ENCODE results near the gene ZNF689.
"Not testable (repeated sequence)": the region's sequence is repeated elsewhere in the genome, so short reads cannot be mapped to it uniquely, and the experiment has no call there.

ZNF689 gene

DNA sequence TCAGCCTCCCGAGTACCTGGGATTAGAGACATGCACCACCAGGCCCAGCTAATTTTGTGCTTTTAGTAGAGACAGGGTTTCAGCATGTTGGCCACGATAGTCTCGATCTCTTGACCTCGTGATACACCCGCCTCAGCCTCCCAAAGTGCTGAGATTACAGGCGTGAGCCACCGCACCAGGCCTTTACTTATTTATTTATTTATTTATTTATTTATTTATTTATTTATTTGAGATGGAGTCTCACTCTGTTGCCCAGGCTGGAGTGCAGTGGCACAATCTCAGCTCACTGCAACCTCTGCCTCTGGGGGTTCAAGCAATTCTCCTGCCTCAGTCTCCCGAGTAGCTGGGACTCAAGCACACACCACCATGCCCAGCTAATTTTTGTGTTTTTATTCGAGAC is 19.3 kb downstream of the ZNF689 start:
- not testable (repeated sequence) for DNase-seq

GRCh38 chr16:30589582-30589981 is 20.6 kb downstream of the ZNF689 start:
- not testable (repeated sequence) for DNase-seq

DNA sequence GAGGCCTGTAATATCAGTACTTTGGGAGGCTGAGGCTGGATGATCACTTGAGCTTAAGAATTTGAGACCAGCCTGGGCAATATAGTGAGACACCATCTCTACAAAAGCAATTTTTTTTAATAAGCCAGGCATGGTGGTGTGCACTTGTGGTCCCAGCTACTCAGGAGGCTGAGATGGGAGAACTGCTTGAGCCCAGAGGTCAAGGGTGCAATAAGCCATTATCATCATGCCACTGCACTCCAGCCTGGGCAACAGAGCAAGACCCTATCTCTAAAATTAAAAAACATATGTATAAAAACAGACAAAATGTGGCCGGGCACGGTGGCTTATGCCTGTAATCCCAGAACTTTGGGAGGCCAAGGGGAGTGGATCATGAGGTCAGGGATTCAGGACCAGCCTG is 21.5 kb downstream of the ZNF689 start:
- no peak for DNase-seq

GRCh38 chr16:30585400-30586191 is 24.6 kb downstream of the ZNF689 start, which contains the start of gene ZNF785:
TSS of gene ZNF785 (minus strand) at chr16:30585697. CDS start at chr16:30585611, 86 bp downstream.
- peak; percentile 98 for DNase-seq

DNA sequence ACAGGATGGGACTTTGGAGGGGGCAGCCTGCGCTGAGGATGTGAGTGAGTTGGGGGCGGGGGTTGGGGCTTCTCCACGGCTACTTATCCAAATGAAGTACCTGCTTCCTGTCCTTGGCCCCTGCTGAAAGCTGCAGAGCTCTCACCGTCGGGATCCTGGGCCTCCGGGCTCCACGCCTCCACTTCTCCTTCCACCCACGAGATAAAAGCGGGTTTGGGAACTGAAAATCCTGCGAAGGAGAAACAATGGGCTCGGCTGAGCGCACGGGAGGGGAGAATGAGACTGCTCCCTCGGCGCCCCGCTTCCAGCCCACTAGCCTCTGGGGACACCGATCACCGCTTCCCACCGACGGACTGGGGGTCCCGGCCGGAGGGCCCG is 25.2 kb downstream of the ZNF689 start:
- no peak for DNase-seq

- no peak for DNase-seq
Measured at GRCh38 chr16:30582611-30583340, 27.4 kb downstream of the ZNF689 start.

GRCh38 chr16:30581457-30581856 is 28.7 kb downstream of the ZNF689 start:
- no peak for DNase-seq

DNA sequence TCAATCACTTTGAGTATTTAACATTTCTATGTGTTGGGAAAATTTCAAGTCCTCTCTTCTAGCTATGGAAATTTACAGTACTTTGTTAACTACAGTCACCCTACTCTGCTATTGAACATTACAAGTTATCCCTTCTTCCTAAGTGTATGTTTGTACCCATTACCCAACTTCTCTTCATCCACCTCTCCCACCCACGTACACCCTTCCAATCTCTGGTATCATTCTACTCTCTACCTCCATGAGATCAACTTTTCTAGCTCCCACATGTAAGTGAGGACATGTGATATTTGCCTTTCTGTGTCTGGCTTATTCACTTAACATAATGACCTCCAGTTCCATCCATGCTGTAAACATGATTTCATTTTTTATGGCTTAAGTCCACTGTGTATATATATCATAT is 35.5 kb downstream of the ZNF689 start:
- DNase-seq: no peak

DNA sequence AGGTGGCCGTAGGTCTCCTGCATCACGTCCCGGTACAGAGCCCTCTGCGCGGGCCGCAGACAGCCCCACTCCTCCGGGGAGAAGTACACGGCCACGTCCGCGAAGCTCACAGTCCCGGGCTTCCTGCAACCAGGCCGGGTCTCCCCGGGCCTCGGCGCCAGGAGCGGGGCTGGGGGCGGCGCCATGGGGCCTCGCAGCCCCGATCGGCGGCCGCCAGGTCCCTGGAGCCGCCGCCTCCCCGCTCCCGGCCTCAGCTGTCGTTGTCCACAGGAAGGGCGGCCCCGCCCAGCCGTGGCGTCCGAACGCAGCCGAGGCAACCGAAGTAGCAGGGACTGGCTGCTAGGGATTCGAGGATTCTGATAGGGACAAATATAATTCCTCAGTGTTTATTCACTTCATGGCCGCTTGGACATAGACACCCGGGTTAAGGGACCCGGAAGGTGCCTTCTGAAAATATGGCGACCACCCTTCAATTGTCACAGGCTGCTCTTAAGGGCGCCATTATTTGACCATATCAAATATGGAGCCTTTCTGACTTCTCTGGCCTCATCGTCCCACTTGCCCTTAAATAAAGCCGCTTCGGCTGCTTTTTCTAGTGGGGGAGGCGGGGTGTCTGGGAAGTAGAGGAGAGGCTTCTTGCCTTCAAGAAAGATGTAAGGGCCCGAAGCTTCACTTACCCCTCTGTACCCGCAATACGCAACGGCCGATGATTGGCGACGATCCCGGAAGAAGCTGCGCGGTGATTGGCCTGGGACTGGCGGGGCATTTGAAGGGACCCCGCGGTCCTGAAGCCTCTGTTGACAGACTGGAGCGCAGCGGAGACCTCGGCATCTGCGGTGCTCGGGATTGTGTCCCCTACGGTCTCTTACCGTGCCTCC is 38.5 kb downstream of the ZNF689 start, which contains the start of gene ZNF688:
TSS of gene ZNF688 (minus strand) at position 270 of the 878 bp plus-strand sequence. CDS start at position 185, 85 bp downstream.
- DNase-seq: peak; percentile 96

DNA sequence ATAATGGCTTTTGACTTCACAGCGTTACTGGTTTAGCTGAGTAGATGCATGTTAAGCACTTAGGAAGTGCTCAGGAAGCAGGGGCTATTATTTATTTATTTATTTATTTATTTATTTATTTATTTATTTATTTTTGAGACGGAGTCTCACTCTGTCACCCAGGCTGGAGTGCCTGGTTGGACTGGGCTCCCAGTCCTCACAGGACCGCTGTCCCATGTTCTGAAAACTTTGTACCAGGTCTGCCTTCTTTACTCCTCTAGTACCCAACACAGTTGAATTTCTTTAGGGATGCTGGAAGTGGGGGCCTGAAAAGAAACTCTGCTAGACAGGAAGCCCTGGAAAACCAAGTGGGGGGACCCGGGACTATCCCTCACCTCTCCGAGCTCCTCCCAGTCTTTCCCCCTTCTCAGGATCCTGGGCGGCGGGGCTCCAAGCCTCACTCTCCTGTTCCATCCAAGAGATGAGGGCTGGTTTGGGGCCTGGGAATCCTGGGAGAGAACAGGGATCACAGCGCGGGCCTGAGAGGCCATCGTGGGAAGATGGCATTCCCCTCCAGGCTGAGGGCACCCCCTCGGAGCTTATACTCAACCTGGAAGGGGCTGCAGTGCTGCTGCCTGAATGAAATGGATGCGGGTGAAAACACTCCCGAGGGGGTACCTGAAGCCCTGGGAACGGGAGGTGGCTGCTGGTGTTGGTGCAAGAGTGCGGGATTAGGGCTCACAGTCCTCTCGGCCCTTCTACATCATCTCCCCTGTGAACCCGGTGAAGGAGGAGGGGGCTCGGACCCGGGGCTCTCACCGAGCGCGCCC is 39.3 kb downstream of the ZNF689 start:
- no peak for DNase-seq

- no peak for DNase-seq
Measured at GRCh38 chr16:30569746-30570635, 40.2 kb downstream of the ZNF689 start.

GRCh38 chr16:30569281-30569680 is 40.9 kb downstream of the ZNF689 start:
- DNase-seq: no peak

DNA sequence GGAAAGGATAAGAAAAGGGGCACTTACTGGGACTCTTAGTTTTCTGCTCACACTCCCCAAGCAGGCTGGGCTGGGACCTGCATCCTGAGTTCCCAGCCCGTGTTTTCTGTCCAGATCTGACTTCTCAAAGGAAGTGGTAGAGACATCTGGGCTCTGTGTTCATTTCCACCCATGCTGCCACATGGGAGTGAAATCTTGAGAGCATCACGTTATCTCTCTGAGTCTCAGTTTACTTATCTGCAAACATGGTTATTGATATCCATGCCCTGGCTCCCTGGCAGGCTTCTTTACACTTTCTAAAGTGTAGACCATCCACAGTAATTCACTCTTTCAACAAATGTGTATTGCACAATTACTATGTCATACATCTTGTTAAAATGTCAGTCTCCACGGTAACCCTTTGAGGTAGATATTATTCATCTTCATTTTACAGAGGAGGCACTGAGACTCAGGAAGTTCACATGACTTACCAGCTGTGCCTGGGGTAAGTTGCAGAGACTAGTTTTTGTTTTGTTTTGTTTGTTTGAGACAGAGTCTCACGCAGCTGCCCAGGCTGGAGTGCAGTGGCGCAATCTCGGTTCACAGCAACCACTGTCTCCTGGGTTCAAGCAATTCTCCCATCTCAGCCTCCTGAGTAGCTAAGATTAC is 42.1 kb downstream of the ZNF689 start:
- peak; percentile 52 for DNase-seq

- no peak for DNase-seq
Measured at GRCh38 chr16:30567160-30567990, 42.8 kb downstream of the ZNF689 start.

DNA sequence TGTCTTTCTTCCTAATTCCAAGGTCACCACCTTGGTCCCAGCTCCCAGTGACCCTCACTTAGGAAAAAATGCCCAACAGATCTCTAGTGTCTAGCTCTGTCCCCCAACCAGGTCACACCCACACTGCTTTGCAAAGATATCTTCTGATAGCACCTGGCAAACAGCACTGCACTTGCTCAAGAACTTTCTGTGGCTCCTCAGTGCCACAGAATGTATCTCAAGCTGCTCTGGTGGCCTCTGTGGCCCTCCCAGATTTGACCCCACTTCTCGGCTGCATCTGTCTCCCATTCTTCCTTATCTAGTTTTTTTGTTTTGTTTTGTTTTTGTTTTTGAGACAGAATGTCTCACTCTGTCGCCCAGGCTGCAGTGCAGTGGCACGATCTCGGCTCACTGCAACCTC is 43.7 kb downstream of the ZNF689 start:
- no peak for DNase-seq

DNA sequence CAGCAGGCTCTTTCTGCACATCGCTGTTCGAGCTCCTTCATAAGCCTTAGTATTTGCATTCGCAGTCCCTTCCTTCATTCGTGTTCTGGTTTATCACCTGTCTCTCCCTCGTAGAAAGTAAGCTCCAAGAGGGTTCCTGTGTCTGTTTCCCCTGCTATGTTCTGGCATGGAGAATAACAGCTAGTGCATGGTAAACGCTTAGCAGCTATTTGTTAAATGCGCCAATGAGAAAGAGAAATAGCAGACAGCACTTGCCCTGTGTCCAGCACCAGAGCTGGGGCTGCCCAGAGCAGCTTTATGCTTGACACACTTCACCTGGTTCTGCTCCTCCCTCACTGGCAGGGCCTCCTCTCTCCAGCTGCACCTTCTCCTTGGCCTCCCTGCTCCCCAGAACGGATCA is 44.2 kb downstream of the ZNF689 start:
- DNase-seq: no peak

GRCh38 chr16:30565526-30565925 is 44.7 kb downstream of the ZNF689 start:
- DNase-seq: no peak

GRCh38 chr16:30562021-30562420 is 48.2 kb downstream of the ZNF689 start:
- DNase-seq: no peak

GRCh38 chr16:30561089-30561816 is 48.9 kb downstream of the ZNF689 start:
- no peak for DNase-seq

Data from kidney glomerular epithelial cell (primary cell).